Stimulated activated CD8-positive, alpha-beta memory T cell treated with anti-CD3 and anti-CD28 coated beads, Interleukin-7, amount 100 ng/mL, for 4 hours (primary cell): ENCODE data around the gene KDM8.

Experiments
- DNase-seq, 2 donors: peaks; one replicate each; pipeline ENCODE4 v3.0.0-alpha.2; 2020; ENCODE audit warnings: low read depth in 2 of 2

The KDM8 gene

DNA sequence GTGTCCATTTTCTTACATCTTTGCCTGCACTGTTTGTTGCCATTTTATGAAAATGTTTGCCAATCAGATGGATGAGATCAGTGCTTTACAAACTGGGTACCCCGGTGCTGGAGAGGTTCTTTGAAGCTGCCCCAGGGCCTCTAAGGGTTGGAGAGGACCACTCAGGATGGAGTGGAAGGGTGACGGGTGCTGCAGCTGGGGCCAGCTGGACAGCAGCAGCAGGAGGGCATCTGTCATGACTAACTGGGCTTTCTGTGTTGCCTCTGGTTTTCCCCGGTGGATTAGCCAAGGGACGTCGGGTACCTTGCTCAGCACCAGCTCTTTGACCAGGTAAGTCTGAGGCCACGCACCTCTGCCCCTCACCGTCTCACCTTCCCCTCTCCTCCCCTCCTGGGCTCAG is 12.3 kb downstream of the KDM8 start:
- no peak for DNase-seq

DNA sequence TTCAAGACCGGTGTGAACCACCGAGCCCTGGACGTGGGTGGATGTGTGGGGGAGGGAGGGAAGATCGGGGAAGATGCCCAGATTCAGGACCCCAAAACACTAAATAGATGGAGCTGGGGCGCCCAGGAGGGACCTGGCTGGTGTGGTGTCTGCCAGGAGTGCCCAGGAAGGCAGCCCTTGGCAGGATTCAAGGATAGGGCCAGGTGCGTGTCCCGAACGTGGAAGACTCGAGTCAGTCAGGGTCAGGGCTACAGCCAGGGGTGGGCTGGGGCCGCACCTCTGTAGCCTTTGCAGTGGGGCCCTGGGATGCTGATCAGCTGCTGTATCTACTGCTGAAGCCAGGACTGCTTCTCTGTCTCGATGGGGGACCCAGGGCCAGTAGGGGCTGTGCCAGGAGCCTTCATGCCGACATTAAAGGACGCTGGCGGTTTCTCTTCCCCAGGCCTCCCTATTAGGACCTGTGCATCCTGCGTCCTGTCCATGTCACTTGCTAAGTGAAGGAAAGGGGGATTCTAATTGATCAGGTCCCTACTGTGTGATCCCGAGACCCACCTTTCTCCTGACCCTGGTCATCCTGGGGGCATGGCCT is 13.1 kb downstream of the KDM8 start:
- no peak for DNase-seq

DNA sequence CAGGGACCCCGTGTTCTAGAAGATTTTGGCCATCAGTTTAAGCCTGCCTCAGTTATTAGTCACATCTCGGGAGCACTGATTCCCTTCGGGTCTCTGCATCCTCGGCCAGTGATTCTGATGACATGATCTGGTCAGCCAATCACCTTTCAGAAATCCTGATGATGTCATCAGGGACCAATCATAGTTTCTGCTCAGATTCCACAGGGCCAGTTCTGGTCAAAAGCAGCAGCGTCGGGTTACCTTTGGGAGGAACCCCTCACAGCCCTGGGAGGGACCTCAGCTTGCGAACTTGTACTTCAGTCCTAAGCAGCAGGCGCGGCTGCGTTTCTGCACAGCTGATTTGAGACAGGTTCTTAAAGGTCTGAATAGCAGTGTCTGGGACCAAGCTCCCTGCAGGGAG is 13.9 kb downstream of the KDM8 start:
- no peak for DNase-seq

DNA sequence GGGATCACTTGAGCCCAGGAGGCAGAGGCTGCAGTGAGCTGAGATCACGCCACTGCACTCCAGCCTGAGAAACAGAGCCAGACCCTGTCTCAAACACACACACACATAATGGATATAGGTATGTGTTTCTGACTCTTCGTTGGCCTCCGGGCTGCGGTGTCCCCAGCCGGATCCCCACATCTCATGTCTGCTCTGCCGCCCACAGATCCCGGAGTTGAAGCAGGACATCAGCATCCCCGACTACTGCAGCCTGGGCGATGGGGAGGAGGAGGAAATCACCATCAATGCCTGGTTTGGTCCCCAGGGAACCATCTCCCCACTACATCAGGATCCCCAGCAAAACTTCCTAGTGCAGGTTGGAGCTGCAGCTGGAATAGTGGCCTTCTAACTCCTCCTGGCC is 15.4 kb downstream of the KDM8 start:
- DNase-seq = no peak

DNA sequence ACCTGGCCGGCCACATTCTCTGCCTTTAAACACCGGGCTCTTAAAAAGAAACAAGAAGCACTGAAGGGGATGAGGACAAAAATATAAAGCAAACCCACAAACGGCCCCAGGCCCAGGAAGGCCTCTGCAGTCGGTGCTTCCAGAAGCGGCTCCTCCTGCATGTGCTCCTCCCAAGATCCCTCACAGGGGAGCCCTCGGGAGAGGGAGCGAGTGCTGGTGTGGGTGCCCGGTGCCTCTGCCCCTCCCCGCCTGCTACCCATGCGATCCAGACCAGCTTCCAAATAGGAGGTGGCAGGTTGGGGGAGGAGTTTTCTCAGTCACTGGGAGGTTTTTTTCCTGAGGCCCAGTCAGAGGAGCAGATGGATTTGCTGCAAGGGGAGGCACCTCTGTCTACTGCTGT is 15.8 kb downstream of the KDM8 start:
- DNase-seq = no peak

DNA sequence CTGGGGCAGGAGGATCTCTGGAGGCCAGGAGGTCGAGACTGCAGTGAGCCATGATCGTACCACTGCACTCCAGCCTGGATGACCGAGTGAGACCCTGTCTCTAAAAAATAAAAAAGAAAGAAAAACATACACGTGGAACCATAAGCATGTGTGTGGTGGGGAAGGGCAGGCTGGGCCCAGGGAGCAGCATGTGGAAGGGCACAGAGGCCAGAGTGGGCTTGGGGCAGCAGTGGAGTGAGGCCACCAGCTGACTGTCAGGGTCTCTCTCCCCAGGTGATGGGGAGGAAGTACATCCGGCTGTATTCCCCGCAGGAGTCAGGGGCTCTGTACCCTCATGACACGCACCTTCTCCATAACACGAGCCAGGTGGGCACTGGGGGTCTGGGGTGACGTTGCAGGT is 16.8 kb downstream of the KDM8 start:
- no peak for DNase-seq

DNA sequence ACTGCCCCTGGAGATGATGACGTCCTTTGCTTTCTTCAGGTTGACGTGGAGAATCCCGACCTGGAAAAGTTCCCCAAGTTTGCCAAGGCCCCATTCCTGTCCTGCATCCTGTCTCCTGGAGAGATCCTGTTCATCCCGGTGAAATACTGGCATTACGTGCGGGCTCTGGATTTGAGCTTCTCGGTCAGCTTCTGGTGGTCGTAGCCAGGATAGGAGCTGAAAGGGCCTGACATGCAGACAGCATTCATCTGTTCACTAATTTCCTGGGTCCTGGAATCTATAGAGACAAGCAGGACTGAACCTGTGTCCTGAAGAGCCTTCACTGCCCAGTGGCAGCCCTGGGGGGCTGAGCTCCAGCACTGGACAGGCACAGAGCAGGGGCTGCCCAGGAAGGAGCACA is 17.2 kb downstream of the KDM8 start:
- DNase-seq = no peak

DNA sequence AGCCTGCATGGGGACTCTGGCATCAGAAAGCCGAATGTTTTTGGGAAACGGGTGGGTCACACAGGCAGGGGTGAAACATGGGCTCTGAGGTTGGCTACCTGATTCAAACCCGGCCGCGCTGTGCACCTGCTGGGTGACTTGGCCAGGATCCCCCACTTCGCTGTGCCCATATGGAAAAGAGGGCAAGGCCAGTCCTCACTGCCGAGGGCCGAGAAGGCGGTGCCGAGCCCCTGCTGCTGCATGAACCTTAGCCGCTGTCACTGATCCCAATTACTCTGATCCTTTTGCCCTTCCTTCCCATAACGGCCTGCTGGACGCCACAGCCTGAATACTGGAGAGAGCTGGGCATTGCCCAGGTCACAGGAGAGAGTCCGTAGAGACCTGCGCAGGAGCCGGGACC is 17.7 kb downstream of the KDM8 start:
- DNase-seq = no peak

DNA sequence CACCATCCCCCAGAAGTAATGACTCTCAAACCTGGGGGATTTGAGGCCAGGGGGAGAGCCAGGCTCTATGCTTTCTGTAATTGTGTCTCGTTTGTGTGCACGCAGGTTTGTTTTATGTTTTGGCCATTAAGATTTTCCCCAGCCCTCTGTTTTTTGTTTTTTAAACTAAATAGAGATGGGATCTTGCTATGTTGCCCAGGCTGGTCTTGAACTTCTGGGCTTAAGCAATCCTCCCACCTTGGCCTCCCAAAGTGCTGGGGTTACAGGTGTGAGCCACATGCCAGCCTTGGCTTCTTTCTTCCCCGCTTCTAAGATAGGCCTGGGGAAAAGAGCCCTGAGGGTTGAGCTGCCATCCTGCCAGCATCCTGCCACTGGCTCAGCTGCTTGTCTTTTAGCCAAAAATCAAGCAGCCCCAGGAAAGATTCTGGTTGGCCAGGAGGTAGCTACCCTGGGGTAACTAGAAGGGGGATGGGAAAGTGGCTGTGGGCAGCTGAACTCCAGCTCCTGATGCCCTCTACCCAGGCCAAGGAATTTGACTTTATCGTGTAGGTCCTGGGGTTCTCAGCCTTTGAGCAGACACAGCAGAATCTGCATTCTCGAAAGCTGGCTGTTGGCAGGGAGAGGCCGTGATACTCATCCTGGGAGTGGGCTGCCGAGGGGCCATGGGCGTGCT is 18.4 kb downstream of the KDM8 start:
- DNase-seq = no peak

DNA sequence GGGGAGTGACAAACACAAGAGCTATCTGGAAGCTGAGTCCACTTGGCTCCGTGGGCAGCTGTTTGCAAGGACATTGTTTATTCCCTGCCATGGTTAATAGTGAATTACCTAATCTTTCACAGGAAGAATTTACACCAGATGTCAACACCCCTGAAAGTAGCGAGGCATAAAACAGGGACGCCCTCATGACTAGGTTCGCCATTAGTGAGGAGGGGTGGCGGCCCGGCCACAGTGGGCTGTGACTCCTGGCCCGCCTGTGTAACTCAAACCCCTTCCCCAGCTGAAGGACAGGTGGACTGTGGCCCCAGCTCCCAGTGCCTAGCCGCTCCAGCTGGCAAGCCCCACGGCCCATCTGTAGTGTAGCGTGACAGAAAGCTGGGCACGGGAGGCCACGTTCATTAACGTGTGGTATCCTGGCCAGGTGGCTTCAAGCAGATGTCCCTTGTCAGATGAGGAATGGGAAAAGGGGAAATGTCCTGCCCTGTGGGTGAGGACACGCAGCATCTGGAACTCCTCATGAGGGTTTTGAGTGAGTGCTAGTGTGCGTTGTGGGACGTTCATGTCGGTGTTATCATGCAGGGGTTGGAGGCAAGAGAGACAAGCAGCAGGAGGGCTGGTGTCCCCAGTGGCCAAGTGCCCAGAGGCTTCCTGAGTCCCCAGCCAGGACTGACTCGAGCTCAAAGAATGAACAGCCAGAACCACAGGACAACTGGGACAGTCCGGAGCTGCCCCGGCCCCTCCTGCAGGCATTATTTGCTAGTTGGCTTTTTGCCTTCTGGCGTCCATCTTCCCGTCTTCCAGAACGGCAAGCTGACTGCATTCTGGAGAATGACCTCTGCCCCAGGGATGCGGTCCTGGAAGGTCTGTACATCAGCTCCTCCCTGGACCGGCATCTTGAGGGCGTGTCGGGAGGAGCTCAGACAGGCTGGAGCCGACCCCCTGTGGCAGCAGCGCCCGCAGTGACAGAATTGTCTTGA is 19.2 kb downstream of the KDM8 start:
- no peak for DNase-seq

DNA sequence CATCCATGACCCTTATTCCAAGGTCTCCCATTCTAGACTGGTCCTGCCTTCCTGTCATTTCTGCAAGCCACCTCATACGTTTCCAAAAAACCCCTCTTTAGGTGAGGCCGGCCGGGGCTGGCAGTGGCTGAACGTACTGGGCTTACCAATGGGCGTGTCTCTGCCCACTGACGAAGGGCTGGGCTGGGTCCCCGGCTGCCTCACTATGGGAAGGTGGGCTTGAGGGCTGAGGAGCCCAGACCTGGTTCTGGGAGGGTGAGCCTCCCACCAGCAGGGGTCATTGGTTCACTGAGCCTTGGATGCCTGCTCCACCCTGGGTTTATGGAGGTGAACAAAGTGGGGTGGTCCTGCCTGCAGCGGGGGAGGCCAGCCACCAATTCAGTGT is 19.9 kb downstream of the KDM8 start:
- DNase-seq = no peak

DNA sequence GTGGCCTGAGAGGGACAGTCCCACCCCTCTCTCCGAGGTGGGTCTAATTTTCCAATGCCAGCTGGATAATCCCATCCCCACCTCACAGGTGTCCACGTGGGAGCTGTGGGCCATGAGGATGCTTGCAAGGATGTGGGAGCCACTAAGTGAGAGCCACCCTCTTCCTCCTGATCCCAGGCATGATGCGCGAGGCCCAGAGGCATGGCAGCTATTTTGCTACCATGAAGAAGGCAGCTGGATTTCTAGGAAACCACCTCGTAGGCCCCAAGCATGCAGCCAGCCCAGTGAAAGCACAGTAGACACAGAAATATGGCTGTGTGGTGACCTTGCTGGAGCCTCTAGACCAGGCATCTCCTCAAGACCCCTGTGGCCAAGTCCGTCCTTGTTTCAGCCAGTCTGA is 20.4 kb downstream of the KDM8 start:
- no peak for DNase-seq

DNA sequence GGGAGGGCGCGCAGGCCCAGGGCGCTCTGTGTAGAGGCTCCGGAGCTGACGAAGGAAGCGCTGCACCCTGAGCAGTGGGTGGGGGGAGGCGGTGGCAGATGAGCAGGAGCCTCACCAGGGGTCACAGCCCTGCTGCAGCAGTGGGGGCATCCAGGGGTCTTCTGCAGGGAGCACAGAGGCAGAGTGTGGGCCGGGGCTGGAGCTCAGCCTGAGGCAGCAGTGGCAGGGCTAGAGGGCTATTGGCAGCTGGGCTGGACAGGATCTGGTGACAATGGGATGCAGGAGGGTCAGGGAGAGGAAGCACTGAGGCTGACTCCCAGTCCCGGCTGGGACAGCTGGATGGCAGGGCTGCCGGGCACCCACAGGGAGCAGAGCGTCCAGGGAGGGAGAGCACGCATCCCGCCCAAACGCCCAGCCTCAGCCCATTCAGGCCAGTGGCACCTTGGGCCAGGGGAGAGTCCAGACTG is 21.0 kb downstream of the KDM8 start:
- DNase-seq = no peak

DNA sequence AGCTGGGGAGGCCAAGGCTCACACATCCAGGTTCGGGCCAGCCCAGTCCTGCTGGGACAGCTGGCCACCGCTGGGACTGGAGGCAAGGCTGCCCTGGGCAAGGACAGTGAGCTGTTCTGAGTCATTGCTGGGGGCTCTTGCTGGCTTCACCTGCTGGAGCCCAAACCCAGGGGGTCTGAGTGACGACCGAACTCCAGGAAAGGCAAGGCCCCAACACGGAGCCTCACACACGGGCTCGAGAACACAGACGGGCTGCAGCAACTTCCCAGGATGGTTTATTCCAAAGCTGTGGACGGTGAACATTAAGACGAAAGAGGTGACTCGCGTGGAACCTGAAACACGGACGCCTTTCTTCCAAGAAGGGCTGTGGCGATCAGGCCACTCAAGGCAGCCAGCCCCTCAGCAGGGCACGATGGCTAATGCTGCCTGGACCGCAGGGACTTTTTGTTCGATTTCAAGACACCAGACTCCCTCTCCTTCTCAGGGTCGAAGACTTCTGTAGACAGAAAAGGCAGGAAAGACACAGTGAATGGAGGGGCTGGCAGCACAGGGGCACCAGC is 21.5 kb downstream of the KDM8 start:
- DNase-seq = no peak

DNA sequence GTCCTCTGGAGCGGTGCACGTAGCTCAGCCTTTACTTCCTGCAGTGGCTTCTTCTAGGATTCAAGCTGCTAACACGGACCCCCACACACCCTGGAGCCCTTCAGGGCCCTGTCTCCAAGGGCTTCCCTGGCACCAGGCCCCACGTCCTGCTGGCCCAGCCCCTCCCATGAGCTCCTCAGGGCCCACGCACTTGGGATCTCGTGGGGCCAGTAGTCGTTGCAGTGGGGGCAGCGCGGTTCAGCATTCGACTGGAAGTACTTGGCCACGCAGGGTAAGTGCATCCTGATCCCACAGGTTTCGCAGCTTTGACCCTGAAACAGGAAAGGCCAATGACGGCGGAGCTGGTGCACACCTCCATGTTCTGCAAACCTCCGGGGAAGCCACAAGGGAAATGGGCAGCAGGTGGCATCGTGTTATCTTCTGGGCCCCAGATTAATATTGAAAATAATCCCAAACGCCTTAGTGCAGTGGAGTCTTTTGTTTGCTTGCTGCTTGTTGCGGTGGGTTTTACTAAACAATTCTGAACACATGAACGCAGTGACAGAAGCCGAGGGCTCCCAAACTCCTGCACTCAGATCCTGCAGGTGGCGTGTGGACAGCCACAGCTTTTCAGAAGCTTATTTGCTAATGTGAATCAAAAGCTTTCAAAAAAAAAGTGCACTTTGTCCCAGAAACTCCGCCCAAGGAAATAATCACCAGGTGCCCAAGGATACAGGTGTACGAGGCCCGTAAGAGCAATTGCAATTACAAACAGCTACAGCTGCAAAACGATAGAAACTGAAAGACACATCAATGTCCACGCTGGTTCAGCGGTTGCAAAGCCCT is 22.4 kb downstream of the KDM8 start:
- DNase-seq = no peak

DNA sequence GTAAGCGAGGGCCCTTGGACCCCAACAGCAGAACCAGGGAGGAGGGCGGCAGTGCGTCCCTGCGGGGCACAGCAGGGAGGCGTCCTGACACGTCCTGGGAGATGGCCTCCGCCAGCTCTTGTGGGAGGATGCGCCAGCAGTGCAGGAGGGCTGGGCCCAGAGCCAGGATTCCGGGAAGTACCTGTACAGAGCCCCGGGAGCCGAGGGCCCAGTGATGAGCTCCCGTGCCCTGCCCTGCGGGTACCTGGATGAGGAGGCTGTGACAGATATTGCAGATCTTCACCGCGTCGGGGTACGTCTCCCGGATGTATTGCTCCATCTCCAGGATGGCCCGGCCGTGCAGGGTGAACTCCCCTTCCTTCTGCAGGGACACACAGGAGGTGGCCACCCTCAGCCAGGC is 23.1 kb downstream of the KDM8 start:
- DNase-seq = no peak

DNA sequence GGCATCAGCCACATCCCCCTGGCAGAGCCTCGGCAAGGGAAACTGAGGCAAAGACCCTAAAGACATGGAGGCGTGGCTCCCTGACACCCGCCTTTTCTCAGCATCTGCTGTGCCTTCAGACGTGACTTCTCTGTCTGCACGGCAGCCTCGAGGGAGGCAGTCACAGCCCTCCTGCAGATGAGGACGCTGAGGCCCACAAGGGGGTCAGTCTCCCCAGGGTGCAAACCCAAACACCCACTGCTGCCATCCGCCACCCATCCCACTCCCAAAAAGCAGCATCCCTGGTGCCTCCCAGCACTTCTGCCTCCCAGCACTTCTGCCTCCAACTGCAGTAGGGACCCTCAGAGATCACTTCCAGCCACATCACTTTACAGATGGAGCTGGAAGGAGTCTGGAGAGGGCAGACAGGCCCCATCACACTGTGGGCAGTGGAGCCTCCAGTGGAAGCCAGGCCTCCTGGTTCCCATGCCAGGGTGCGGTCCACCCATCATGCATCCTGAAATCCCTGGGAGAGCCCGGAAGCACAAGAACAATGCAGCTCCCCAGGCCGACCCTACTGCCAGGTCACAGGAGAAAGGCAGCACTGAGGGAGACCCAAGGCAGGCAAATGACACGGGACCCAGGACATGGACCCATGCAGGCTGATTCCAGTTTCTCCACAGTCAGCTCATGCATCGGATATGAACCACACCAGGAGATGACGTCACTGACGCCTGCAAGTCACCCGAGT is 23.8 kb downstream of the KDM8 start:
- no peak for DNase-seq

DNA sequence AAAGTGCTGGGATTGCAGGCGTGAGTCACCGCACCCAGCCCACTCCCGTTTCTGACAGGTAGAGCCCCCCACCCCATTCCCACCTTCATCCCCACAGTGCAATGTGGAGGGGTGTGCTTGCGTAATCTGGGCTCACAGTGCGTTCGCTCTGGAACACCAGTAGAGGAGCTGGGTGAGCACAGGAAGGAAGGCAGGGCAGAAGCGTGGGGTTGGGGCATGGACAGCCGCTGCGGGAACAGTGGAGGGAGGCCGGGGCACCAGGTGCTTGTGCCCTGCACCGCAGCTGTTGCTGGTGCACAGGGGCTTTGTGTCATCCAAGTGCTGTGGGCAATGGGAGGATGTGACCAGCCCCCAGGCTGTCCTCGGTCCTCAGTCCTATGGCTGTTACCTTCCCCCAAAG is 24.7 kb downstream of the KDM8 start:
- DNase-seq = no peak

DNA sequence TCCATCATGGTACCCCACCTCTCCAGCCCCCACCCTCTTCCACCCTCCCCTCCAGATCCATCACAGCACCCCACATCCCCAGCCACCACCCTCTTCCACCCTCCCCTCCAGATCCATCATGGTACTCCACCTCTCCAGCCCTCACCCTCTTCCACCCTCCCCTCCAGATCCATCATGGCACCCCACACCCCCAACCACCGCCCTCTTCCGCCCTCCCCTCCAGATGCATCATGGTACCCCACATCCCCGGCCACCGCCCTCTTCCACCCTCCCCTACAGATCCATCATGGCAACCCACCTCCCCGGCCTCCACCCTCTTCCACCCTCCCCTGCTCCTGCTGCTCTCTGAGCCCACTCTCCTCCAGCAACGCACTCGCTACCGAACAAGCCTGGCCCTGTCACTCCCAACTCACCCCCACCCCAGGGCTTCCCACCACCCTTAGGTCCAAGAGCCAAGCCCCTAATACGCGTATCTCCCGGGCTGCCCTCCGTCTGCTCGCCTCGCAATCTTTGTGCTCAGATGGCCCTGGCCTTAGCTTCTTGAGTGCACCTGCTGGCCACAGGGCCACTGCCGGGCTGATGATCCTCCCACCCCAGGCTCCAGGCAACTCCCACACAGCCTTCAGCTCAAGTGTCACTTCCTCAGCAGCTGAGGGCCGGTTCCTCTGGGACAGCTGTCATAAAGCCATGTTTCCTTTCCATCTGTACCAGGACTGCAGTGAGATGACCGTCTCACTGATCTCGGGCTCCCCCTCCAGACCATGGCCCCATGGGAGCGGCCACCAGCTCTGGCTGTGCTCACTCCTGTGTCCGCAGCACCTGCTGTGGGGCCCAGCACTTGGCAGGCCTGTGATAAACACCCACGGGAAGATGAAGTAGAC is 25.5 kb downstream of the KDM8 start:
- no peak for DNase-seq

DNA sequence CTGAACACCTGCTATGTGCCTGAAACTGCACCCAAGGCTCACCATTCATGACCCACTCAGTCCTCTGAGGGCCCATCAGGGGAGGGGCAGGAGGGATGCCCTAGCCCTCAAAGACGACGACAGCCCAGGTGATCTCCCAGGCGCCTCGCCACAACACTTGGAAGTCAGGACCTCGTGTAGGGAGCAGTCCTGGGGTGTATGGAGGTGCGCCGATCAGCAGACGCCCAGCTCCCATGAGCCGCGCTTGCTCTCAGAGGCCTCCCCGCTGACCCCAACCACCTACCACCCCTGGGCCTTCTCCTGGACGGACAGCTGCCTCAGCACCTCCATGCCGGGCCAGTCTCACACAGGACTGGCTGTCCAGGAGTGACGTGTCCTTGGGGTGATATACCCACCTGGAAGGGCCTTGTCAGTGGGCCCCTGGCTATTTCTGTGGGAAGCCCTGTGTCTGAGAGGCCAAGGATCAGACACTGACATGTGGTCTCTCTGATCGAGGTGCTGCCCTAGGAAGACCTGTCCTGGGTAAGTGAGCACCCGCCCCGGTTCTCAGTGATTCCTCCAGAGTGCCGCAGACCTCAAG is 26.7 kb downstream of the KDM8 start:
- no peak for DNase-seq
